HG03066 (cell line): ENCODE data around the gene CEMIP.

Source experiments
- ATAC-seq: cut with Tn5 transposase; IDR thresholded peaks from one replicate; pipeline ENCODE4 v1.9.1; 2021; ENCODE audit warnings: low read depth; ENCODE audit not compliant: unreplicated experiment

Gene CEMIP

DNA sequence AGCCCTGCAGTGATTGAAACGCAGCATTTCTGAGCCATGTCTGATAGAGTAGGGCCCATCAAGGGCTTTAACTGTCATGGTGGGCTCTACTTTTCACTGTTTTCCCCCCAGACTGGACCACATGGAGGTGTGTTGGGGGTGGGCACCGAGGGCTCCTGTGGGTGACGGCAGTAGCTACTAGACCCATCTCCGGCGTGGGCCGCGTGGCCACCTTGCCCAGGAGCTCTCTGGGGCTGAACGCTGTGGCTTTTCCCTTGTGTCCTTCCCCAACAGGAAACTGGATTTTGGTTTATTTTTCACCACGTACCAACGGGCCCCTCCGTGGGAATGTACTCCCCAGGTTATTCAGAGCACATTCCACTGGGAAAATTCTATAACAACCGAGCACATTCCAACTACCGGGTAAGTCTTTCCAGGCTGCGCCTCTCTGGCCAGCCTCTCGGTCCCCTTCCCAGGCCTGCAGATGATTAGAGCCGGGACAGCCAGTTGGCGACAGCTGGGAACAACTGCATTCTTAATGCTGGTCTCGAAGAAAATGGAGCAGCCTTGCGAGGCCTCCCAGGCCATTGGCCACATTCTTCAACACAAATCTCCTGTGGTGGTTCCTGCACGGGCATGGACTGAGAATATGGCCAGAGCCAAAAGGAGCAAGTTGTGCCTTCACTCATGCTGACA, 142.7 kb downstream of the CEMIP start:
- no peak for ATAC-seq

GRCh38 chr15:80923668-80924067, 144.5 kb downstream of the CEMIP start:
- ATAC-seq = no peak

- ATAC-seq = no peak
These were observed 145.1 kb downstream of the CEMIP start for GRCh38 chr15:80924278-80924677.

GRCh38 chr15:80925597-80926059, 146.5 kb downstream of the CEMIP start:
- no peak for ATAC-seq

DNA sequence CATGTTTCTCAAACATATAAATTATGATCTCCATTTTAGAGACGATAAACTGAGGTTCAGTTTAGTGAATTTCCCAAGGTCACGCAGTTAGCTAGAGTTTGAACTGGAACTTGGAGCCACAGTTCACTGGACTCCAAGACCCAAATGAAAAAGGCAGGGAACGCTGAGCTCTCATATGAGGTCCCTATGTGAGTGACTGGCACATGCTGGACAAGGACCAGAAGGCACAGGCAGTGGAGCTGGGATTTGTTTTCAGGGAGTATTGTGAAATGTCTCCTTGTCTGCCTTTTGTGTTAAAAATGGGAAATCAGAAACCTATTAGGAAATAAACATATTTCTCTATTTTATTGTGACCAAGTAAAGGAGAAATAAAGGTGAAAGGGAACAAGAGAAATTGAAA, 147.0 kb downstream of the CEMIP start:
- ATAC-seq = no peak

GRCh38 chr15:80929225-80929624, 150.1 kb downstream of the CEMIP start:
- no peak for ATAC-seq

DNA sequence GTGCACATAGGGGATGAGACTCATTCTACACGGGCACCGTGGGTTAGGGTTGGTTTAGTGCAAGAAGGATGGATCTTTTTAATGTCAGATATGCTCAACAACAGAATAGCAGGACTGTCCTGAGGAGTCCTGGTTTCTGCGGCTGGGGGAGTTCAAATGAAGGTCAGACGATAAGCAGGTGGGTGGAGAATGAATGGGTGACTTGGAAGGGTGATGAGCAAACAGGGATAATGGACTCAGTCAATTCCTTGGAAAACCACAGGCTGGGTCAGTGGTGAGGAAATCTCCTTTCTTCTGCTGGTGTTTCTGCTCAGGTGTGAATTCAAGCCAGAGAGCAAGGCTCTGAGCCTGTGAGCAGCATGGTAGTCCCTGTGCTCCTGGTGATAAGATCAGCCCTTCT, 150.5 kb downstream of the CEMIP start:
- no peak for ATAC-seq

DNA sequence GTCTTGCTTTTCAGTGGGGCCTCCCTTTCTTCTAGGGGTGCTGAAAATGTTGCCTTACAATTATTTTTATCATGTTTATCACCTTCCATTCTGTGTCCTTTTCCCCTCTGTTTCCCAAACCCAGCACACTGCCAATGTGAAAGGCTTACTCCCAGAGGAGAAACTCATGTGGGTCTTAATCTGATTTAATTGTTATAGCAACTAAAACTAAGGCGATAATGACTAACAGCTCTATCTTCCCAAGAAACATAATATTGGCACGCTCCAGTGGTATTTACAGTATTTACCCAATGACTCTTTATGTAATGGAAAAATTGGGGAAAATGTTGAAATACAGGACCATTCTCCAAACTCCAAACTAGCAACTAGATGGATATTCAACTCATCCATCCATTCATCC, 152.0 kb downstream of the CEMIP start:
- no peak for ATAC-seq

DNA sequence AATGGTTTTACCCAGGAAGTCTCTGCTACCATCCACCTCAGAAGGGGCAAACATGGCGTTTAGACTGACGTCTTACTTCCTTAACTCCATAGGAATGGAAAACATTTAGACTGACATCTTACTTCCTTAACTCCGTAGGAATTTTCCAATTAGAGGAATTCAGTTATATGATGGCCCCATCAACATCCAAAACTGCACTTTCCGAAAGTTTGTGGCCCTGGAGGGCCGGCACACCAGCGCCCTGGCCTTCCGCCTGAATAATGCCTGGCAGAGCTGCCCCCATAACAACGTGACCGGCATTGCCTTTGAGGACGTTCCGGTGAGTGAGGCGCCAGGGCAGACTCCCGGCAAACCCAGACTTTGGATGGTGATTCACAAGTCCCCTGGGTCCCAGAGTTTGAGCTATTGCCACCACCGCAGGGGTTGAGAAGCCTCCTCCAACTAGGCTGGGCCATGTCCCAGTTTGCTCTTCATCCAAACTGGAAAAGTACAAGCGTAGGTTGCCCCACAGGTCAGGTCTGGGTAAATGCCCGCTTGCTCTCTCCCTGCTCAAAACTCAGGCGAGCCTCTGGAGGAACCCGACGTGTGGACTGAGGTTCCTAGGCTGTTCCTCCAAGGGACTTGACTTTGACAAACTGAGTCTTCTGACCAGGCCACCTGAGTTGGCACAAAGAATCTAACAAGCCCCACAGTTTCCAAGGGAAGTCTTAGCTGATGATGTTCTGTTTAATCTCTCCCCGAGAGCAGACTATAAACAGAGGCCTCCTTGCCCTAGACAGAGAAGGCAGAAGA, 152.7 kb downstream of the CEMIP start:
- ATAC-seq = no peak

GRCh38 chr15:80932513-80932815, 153.3 kb downstream of the CEMIP start:
- ATAC-seq = no peak

GRCh38 chr15:80932989-80933388, 153.8 kb downstream of the CEMIP start:
- no peak for ATAC-seq

- no peak for ATAC-seq
These were observed 155.6 kb downstream of the CEMIP start for GRCh38 chr15:80934761-80935221.

GRCh38 chr15:80936288-80937078, 157.3 kb downstream of the CEMIP start:
- no peak for ATAC-seq

GRCh38 chr15:80937718-80938117, 158.5 kb downstream of the CEMIP start:
- no peak for ATAC-seq

DNA sequence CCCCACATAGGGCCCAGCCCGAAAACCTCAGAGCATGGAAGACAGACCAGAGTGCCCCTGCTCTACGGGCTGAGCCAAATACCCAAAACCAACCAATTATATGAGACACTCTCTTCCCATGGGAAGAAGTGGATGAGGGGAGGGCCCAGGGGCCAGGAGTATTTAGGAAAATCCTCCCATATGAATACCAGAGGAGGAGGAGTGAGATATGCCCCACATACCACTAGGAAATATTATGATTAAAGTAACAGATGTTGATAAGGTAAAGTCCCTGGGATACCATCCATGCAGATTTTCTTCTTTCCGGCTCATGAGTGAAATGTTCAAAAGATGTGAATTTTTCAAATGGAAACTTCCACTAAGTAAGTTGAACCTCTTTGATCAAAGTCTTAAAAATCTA, 160.0 kb downstream of the CEMIP start:
- ATAC-seq = no peak

- no peak for ATAC-seq
These were observed 161.2 kb downstream of the CEMIP start for GRCh38 chr15:80940331-80940730.

DNA sequence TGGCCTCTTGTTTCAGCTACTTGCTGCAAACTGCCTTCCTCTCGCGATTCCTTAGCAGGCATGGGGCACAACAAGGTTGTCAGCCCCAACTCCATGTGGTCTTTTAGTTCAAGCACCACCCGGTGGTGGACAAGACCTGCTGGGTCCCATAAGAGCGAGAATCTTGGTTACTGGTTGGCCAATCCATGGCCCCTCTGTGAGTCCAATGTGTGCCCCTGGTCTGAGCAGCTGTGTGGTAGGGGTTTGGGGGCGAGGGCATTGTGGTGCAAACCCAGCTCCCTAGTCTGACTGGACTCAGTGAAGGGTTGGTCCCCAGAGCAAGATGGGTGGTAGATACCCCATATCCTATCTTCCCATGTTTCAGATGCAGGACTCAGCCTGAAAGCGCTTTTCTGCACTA, 161.7 kb downstream of the CEMIP start:
- ATAC-seq = no peak

- no peak for ATAC-seq
These were observed 163.1 kb downstream of the CEMIP start for GRCh38 chr15:80942266-80942665.

GRCh38 chr15:80942746-80943565, 163.8 kb downstream of the CEMIP start:
- no peak for ATAC-seq

- no peak for ATAC-seq
These were observed 165.6 kb downstream of the CEMIP start for GRCh38 chr15:80944818-80945217.

GRCh38 chr15:80945605-80946004, 166.4 kb downstream of the CEMIP start:
- ATAC-seq = no peak
